IPS DF 4.7 (cell line): ENCODE measurements around the gene ANKS1B.
"Not testable (repeated sequence)": the region's sequence is repeated elsewhere in the genome, so short reads cannot be mapped to it uniquely, and the experiment has no call there.

Experiments used
- DNase-seq: peaks from one replicate; pipeline ENCODE4 v3.0.0-alpha.2; 2013; ENCODE audit warnings: low spot score; ENCODE audit errors: extremely low read depth

The ANKS1B gene

GRCh38 chr12:99984271-99985128 lies at the start of gene ANKS1B:
Gene ANKS1B, minus strand, starts transcription at chr12:99984936. Its CDS starts 699 bp downstream, at chr12:99984237.
- peak; percentile 28 for DNase-seq

DNA sequence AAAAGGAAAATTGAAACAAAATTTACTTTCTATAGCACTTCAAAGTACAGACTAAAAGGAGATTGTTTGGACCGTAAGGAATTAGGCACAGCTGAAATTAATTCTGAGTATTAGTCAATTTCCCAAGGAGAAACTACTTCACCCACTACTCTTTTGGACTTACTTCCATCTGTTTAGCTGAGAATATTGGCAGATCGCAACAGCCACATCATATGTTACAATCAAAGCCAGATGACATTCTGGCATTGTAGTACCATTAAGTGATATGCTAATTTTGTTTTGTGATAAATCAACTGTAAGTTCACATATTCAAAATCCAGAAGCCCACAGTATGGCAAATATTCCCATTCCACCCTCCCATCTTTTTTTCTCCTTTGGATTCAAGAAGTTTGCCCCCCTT lies 47.1 kb upstream of the ANKS1B start:
- DNase-seq: no peak

- DNase-seq: no peak
Measured at GRCh38 chr12:100027671-100028070, 42.9 kb upstream of the ANKS1B start.

- DNase-seq: no peak
Measured at GRCh38 chr12:100026241-100026640, 41.5 kb upstream of the ANKS1B start.

GRCh38 chr12:100024974-100025555 lies 40.3 kb upstream of the ANKS1B start:
- no peak for DNase-seq

- no peak for DNase-seq
Measured at GRCh38 chr12:100020370-100020769, 35.6 kb upstream of the ANKS1B start.

DNA sequence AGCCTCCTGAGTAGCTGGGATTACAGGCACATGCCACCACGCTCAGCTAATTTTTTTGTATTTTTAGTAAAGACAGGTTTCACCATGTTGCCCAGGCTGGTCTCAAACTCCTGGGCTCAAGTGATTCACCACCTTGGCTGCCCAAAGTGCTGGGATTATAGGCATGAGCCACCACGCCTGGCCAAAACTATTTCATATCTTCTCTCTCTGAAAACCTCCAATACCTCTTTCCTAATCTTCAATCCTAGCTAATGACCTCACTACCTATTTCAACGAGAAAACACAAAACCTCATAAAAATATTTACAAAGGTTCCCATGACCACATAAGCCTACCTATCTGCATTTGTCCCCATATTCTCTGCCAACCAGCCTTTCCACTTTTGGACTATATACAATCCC lies 32.3 kb upstream of the ANKS1B start:
- no peak for DNase-seq

GRCh38 chr12:100016304-100016703 lies 31.6 kb upstream of the ANKS1B start:
- DNase-seq: not testable (repeated sequence)

- not testable (repeated sequence) for DNase-seq
Measured at GRCh38 chr12:100005846-100006245, 21.1 kb upstream of the ANKS1B start.

DNA sequence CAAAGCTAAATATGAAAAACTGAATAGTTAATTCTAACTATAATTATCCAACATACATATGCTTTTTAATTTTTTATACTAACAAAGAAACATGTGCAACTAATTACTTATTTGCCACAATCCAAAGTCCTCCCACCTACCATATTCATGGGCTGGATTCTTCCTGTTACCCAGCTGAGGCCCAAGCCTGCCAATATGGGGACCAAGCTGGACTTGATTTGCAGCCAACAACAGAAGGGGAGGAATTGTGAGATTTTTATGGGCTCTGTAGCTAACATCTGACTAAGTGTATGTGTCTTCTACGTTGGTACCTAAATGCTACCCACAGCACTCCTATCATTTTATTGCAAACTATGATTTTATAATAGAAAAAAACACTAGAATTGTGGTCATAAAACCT lies 13.1 kb upstream of the ANKS1B start:
- no peak for DNase-seq

DNA sequence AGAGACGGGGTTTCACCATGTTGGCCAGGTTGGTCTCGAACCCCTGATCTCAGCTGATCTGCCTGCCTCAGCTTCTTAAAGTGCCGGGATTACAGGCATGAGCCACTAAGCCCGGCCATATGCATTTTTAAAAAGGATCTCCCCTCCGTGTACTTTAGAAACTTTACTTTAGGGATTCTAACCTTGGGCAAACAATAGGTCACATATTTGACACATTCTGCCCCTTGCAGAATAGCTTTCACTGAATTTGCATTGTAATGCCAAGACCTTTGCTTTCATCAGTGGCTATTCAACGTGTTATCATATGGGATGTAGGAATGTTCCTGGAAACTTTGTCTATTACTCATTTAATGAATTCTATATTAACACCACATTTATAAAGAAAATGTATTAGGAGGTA lies 11.4 kb upstream of the ANKS1B start:
- DNase-seq: no peak

- no peak for DNase-seq
Measured at GRCh38 chr12:99985631-99986030, 895 bp upstream of the ANKS1B start.

DNA sequence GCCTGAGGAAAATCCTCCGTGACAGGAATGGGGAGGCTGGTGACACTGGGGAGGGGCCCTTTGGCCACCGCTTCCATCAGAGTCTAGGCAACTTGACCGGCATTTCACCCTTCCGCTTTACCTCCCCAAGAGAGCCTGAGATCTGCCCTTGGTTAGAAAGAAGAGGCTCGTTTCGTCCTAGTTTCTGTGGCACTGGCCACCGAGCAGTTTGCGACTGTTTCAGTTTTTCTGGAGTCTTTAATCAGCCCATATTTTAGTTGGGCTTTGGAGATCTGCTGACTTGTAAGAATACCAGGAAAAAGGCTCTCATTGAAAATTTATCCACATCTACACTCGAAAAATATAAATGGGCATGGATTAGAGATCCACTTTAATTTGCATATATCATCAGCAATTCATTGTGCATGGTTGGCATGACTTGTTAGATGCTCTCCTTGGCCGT lies 414 bp upstream of the ANKS1B start:
- no peak for DNase-seq

GRCh38 chr12:99983456-99984258 lies 1.1 kb downstream of the ANKS1B start:
- DNase-seq: no peak

GRCh38 chr12:99981639-99982190 lies 3.0 kb downstream of the ANKS1B start:
- no peak for DNase-seq

GRCh38 chr12:99979471-99979870 lies 5.3 kb downstream of the ANKS1B start:
- DNase-seq: no peak

- DNase-seq: no peak
Measured at GRCh38 chr12:99978152-99978551, 6.6 kb downstream of the ANKS1B start.

- DNase-seq: no peak
Measured at GRCh38 chr12:99977550-99977949, 7.2 kb downstream of the ANKS1B start.

DNA sequence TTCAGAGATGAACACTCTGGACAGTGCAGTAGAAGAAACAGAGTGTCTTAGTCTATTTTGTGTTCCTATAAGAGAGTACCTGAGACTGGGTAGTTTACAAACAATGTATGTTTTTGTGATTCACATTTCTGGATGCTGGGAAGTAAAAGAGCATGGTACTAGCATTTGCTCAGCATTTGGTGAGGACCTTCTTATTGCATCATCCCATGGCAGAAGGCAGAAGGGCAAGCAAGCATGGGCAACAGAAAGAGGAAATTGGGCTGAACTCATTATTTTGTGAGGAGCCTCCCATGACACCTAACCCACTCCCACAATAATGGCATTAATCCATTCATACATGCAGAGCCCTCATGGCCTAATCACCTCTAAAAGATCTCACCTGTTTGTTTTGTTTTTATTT lies 8.0 kb downstream of the ANKS1B start:
- DNase-seq: no peak

- DNase-seq: no peak
Measured at GRCh38 chr12:99975321-99975720, 9.4 kb downstream of the ANKS1B start.

DNA sequence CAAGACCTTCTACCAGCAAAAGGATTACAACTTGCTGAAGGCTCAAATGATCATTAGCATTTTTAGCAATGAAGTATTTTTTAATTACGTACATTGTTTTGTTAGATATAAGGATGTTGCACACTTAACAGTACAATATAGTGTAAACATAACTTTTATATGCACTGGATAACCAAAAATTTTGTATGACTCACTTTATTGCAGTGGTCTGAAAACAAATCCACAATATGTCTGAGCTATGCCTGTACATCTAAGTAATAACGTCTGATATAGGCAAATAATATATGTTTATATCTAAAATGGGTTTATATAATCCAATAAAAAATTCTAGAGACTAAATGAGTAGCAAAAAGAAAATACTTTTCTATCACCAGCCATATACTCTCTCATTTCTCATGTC lies 10.6 kb downstream of the ANKS1B start:
- DNase-seq: no peak

DNA sequence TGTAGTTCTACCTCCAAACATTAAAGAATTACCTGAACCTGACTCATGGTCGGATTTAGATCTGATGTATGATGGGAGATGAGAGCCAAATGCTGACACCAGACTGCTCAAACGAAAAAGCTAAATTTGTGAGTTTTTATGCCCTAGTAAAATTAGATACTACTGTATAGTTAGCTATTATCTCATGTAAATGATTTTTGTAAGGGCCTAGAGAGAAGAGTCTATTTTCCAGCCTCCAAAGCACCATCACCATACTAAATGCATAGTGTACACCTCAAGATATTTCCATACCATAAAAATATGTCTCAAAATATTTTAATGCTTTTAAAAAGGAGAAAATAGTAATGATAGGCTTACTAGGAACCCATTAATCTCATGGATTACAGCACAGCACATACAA lies 18.3 kb downstream of the ANKS1B start:
- DNase-seq: no peak
